Brain microvascular endothelial cell (primary cell): Measurements from ENCODE around the gene KCNA2.

Experiments used
- DNase-seq: peaks from one replicate; pipeline ENCODE4 v3.0.0-alpha.2; 2020
- H3K27ac ChIP-seq: fragments of 250-450 bp; sonication (Bioruptor Pico); 2 replicates; pipeline ENCODE4 v1.5.1; 2020; ENCODE audit warnings: mild to moderate bottlenecking, moderate library complexity
- H3K27me3 ChIP-seq: fragments of 250-450 bp; sonication (Bioruptor Pico); replicated peaks from 2 replicates; pipeline ENCODE4 v1.5.1; 2020; ENCODE audit warnings: mild to moderate bottlenecking
- H3K36me3 ChIP-seq: fragments of 250-450 bp; sonication (Bioruptor Pico); replicated peaks from 2 replicates; pipeline ENCODE4 v1.5.1; 2020; ENCODE audit warnings: mild to moderate bottlenecking
- H3K4me3 ChIP-seq: 2 replicates; pipeline ENCODE4 v1.5.1; 2011; ENCODE audit warnings: low read depth, mild to moderate bottlenecking, control low read depth, low read length, moderate library complexity
- in situ Hi-C: cut with HindIII; loops from 2 replicates; pipeline ENCODE4 v1.10.0; 2017; ENCODE audit warnings: low sequenced_read_pairs, low pct_ligation_motif_present
- TF ChIP-seq, protein P1 (sequence below): IDR thresholded peaks from 2 replicates; pipeline ENCODE4 v1.5.1; 2011; ENCODE audit warnings: low read depth, mild to moderate bottlenecking, moderate library complexity, low read length, control low read depth, inconsistent platforms; ENCODE audit errors: missing control alignments

The KCNA2 gene

DNA sequence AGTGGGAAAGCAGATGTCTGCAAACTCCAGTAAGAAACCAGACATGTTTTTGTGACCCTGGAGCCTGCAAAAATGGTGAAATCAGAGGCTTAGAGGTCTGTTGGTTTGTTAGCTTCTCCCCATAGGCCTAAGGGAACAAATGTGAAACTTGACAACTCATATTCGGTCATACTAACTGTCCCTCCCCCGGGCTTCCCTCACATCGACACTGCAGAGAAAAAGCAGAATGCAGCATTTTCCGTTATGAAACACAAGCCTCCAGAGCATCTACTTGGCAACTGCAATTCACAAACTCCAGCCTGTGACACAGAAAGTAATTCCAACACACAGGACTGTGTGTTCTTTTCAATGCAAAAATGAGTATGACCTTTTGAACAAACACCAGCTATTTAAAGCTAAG lies 3.7 kb downstream of the KCNA2 start:
- peaks cover 24% of the 10 kb centered on the region for H3K27me3 ChIP-seq

DNA sequence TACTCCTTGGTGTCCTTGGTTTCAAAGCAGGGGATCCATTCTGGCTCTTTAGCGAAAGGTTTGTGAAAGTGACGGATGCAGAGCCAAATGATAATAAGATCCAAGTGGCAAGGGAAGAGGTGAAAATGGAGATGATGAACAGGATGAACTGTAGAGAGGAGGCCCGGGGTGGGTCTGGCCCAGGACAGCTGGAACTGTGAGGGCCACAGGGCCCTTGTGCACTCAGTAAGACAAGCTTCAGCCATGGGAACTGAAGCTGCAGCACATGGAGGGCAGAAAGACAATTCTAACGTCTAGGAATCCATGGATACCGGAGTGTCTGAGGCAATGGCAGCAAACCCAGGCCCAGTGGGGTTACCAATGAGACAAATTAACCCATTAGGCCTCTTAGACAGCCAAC lies 4.8 kb downstream of the KCNA2 start:
- no peak for DNase-seq
- in situ Hi-C loops = no loop called here
- H3K4me3 ChIP-seq = no peak overlapping the region
- peaks cover 12% of the 10 kb centered on the region for H3K27me3 ChIP-seq
- no peaks in the 10 kb centered on the region for H3K36me3 ChIP-seq
- no peak overlapping the region for H3K27ac ChIP-seq
- TF ChIP-seq, protein P1, sequence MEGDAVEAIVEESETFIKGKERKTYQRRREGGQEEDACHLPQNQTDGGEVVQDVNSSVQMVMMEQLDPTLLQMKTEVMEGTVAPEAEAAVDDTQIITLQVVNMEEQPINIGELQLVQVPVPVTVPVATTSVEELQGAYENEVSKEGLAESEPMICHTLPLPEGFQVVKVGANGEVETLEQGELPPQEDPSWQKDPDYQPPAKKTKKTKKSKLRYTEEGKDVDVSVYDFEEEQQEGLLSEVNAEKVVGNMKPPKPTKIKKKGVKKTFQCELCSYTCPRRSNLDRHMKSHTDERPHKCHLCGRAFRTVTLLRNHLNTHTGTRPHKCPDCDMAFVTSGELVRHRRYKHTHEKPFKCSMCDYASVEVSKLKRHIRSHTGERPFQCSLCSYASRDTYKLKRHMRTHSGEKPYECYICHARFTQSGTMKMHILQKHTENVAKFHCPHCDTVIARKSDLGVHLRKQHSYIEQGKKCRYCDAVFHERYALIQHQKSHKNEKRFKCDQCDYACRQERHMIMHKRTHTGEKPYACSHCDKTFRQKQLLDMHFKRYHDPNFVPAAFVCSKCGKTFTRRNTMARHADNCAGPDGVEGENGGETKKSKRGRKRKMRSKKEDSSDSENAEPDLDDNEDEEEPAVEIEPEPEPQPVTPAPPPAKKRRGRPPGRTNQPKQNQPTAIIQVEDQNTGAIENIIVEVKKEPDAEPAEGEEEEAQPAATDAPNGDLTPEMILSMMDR = no peak

More for the DNA sequence above, 3.7 kb downstream of the KCNA2 start:
- Histone ChIP-seq H3K27ac (no peak overlapping the region), H3K36me3 (no peaks in the 10 kb centered on the region), H3K4me3 (no peak overlapping the region)
- DNase-seq = no peak
- TF ChIP-seq, protein P1 = no peak
- in situ Hi-C loops = no loop called here

DNA sequence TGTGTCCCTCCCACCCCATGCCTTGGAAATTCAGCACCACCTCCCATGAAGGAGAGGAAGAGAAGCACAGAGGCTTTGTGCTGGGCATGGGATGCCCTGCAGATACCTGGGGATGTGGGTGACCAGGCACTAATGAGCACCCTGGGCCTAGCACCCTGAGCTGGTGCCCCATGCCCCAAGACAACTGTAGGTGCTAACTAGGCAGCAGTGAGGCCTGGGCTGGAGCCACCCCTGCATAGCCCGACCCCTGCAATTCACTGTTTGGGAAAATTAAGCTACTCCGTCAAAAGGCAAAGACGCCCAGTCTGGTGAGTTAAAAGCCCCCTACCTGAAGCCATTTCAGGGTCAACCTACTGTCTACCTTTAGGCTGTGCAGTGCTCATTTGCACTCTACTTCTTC lies 5.4 kb downstream of the KCNA2 start:
- no peak for DNase-seq
- TF ChIP-seq, protein P1 = no peak
- Histone ChIP-seq H3K27ac (no peak overlapping the region), H3K36me3 (no peaks in the 10 kb centered on the region), H3K4me3 (no peak overlapping the region), H3K27me3 (peaks cover 6% of the 10 kb centered on the region)
- in situ Hi-C loops = no loop called here

DNA sequence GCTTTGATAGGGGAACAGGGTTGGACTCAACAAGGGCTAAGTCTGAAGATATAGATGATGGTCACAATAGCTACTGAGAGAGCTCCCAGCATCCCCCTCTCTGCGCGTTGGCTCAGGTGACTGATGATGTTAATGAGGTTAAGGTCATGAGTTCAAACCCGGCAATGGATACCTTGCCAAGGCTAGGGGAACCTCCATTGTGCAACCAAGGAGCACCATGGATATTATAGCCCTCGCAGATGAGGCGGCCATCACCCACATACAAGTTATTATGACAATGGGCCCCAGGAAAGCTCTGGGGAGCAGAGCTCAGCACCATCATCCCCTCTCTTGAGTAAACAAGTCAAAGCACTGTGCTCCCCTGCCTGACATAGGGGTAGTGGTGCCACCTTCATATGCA lies 8.2 kb downstream of the KCNA2 start:
- TF ChIP-seq, protein P1 = no peak
- no peaks in the 10 kb centered on the region for H3K36me3 ChIP-seq

DNA sequence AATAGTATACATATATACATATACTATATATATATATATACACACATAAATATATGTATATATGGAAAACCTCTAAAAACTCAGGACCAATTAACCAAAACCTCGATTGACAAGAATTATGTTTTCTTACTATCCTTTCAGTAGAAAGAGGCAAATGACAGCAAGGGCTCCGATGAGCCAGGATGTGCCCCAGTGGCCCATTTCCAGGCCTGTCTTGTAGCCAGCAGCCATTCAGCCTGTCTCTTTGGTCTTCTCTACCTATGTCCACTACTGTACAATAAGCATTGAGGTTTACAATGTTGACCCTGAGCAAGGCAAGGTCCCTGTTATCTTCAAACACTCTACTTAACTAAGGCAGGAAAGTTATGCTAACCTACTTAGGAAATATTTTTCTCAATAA lies 9.8 kb downstream of the KCNA2 start:
- TF ChIP-seq, protein P1 = no peak
- no peak for DNase-seq

More for the DNA sequence above, 8.2 kb downstream of the KCNA2 start:
- in situ Hi-C loops = no loop called here
- no peak overlapping the region for H3K4me3 ChIP-seq
- H3K27me3 ChIP-seq = no peaks in the 10 kb centered on the region
- DNase-seq = no peak
- H3K27ac ChIP-seq = no peak overlapping the region

DNA sequence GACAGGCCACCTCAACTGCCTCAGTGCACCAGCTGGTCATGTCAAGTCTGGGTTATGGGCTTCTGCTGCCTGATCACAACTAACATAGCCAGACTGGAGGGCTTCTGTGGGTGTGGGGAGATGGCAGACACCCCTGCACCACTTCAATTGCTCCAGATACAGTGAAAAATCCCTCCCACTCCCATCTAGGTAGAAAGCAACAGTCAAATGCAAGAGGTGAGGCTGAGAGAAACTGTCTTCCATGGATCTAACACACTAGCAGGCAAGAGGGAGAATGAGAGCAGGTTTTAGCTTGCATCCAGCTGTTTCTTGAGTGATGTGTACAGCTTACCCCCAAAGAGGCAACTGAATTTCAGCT lies 10.8 kb downstream of the KCNA2 start:
- no peak overlapping the region for H3K4me3 ChIP-seq
- TF ChIP-seq, protein P1 = no peak
- no peak for DNase-seq
- in situ Hi-C loops = no loop called here
- no peaks in the 10 kb centered on the region for H3K27me3 ChIP-seq
- no peaks in the 10 kb centered on the region for H3K36me3 ChIP-seq
- H3K27ac ChIP-seq = no peak overlapping the region

More for the DNA sequence above, 9.8 kb downstream of the KCNA2 start:
- no peaks in the 10 kb centered on the region for H3K36me3 ChIP-seq
- H3K27ac ChIP-seq = no peak overlapping the region
- H3K27me3 ChIP-seq = no peaks in the 10 kb centered on the region
- in situ Hi-C loops = no loop called here
- no peak overlapping the region for H3K4me3 ChIP-seq
